HFF-Myc (cell line): Measurements from ENCODE around the gene COX7A2.

Source experiments
- DNase-seq: peaks from one replicate; pipeline ENCODE4 v3.0.0-alpha.2; 2011; ENCODE audit warnings: low read depth; ENCODE audit errors: extremely low read depth
- H3K4me3 ChIP-seq: replicated peaks from 2 replicates; pipeline ENCODE4 v1.5.1; 2011; ENCODE audit warnings: low read depth, mild to moderate bottlenecking, control low read depth, low read length
- TF ChIP-seq, protein P1 (sequence below): IDR thresholded peaks from 2 replicates; pipeline ENCODE4 v1.5.1; 2012; ENCODE audit warnings: mild to moderate bottlenecking, low read depth, low read length, control low read depth; ENCODE audit errors: missing control alignments

Gene COX7A2

GRCh38 chr6:75272145-75272840, 28.7 kb upstream of the COX7A2 start:
- H3K4me3 ChIP-seq = no peak overlapping the region
- TF ChIP-seq, protein P1, sequence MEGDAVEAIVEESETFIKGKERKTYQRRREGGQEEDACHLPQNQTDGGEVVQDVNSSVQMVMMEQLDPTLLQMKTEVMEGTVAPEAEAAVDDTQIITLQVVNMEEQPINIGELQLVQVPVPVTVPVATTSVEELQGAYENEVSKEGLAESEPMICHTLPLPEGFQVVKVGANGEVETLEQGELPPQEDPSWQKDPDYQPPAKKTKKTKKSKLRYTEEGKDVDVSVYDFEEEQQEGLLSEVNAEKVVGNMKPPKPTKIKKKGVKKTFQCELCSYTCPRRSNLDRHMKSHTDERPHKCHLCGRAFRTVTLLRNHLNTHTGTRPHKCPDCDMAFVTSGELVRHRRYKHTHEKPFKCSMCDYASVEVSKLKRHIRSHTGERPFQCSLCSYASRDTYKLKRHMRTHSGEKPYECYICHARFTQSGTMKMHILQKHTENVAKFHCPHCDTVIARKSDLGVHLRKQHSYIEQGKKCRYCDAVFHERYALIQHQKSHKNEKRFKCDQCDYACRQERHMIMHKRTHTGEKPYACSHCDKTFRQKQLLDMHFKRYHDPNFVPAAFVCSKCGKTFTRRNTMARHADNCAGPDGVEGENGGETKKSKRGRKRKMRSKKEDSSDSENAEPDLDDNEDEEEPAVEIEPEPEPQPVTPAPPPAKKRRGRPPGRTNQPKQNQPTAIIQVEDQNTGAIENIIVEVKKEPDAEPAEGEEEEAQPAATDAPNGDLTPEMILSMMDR = no peak
- DNase-seq = no peak

- no peak for DNase-seq
- H3K4me3 ChIP-seq = no peak overlapping the region
- TF ChIP-seq, protein P1 = no peak
Observed at GRCh38 chr6:75268988-75269354, 25.4 kb upstream of the COX7A2 start.

- TF ChIP-seq, protein P1 = no peak
- H3K4me3 ChIP-seq = no peak overlapping the region
- no peak for DNase-seq
Observed at GRCh38 chr6:75268121-75268987, 24.8 kb upstream of the COX7A2 start.

GRCh38 chr6:75267461-75267860, 23.9 kb upstream of the COX7A2 start:
- no peak overlapping the region for H3K4me3 ChIP-seq
- no peak for DNase-seq
- TF ChIP-seq, protein P1 = no peak

DNA sequence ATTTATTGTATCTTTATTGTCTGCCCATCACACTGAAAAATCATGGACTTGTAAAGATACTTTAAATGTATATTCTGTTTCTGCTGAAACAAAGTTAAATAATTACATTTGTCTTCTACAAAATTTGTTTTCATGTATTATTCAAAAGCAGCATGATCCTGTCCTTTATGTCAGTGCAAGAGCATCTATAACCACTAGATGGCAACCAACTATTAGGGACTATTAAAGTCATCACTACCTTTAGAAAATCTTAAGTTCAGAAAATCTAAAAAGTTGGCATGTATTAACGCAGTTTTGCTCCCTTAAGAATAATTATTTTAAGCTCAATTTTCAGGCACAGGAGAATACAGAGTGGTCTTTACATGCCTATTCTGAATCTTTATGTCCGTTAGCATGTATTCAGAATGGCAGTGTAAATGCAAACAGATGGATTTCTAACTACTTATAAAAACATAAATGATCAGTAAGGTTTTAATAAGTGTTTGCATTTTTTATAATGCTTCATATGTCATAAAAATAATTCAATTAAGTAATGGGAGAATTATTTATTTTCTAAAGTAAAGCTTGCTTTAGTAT, 23.2 kb upstream of the COX7A2 start:
- DNase-seq = no peak
- TF ChIP-seq, protein P1 = peak; percentile 61

DNA sequence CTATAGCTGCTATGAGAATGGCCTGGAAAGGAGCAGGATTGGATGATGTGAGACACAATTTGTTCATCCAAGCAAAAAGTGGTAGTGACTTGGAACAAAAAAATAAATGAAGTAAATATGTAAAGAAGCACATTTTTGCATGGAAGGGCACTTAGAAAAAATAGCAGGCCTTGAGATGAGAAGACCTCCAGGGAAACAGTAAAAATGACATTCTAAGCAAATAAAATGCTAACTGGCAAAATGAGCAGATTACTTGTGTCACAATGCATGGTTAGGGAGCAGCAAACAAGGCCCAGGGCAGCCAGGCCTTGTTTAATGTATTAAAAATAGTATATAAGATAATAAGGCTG, 19.8 kb upstream of the COX7A2 start:
- no peak overlapping the region for H3K4me3 ChIP-seq
- TF ChIP-seq, protein P1 = no peak
- DNase-seq = no peak

More for the DNA sequence above, 23.2 kb upstream of the COX7A2 start:
- H3K4me3 ChIP-seq = no peak overlapping the region
